ENCODE results near the gene EVI2A.

The EVI2A gene

DNA sequence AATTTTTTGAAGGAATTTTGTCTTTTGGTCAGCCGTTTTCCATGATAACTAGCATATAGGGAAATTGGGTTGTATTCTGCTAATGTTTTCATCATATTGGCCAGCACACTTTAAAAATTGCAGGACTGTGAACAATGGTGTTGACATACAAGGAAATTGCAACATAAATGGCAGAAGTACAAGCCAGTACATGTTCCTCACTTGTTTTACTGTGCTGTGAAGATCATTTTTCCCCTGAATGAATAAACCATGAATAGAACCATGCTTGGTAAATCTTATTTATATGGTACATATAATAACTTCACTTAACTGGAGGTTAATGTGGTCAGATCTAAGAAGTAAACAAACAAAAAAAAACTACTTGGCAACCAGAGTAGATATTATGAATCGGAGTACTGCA, 47.2 kb downstream of the EVI2A start:
- TF ChIP-seq, protein P1, sequence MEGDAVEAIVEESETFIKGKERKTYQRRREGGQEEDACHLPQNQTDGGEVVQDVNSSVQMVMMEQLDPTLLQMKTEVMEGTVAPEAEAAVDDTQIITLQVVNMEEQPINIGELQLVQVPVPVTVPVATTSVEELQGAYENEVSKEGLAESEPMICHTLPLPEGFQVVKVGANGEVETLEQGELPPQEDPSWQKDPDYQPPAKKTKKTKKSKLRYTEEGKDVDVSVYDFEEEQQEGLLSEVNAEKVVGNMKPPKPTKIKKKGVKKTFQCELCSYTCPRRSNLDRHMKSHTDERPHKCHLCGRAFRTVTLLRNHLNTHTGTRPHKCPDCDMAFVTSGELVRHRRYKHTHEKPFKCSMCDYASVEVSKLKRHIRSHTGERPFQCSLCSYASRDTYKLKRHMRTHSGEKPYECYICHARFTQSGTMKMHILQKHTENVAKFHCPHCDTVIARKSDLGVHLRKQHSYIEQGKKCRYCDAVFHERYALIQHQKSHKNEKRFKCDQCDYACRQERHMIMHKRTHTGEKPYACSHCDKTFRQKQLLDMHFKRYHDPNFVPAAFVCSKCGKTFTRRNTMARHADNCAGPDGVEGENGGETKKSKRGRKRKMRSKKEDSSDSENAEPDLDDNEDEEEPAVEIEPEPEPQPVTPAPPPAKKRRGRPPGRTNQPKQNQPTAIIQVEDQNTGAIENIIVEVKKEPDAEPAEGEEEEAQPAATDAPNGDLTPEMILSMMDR (IDR thresholded peaks at IDR 0.05; ENCODE audit: extremely low read depth, missing control alignments): no peak
- no peak for DNase-seq (ENCODE audit: low spot score)

DNA sequence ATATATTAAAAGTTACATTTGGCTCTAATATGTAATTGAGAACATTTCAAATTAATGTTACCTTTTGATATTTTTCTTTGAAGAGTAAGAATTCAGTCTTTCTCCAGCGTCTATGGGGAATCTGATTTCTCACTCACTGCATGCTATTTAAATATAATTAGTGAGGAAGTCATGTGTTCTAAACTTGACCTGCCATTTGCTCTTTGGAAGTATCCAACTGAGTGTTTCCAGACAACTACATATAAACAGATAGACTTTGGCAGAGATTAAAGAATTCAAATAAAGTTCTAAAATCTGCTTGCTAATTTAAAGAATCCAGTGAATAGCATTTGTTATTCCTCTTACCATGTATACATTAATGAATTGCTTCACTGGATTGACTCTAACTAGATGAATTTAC, 47.9 kb downstream of the EVI2A start:
- TF ChIP-seq, protein P1 (IDR thresholded peaks at IDR 0.05; ENCODE audit: extremely low read depth, missing control alignments): no peak
- DNase-seq (ENCODE audit: low spot score): no peak

DNA sequence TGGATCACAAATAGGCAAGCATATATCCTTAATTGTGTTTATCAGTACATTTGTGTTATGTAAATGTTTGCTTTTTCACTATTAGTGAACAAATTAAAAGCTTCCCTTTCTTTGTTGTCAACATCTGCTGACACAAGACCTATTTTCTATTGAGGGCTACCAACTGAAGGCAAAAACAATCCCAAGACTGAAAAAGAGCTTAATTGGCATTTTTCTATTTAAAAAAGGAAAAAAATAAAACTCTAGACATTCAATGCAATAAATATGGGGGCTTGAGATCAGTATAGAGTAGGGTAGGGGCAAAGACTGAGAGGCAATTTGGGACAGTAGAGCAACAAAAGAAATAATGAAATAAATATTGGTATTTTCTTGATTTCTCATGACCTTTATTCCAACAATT, 48.6 kb downstream of the EVI2A start:
- DNase-seq (ENCODE audit: low spot score): no peak
- TF ChIP-seq, protein P1 (IDR thresholded peaks at IDR 0.05; ENCODE audit: extremely low read depth, missing control alignments): no peak

DNA sequence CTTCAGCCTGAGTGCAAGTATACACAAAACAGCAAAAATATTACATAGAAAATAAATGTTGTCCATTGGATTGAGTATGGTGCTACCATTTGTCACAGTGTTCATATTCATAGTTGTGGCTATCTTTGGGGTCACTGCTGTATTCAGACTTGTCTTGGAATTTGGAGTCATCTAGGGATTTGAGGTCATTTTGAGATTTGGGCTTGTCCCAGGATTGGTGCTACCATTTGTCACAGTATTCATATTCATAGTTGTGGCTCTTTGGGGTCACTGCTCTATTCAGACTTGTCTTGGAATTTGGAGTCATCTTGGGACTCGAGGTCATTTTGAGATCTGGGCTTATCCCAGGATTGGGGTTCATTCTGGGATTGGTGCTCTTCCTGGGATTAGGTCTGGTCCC, 49.2 kb downstream of the EVI2A start:
- TF ChIP-seq, protein P1 (IDR thresholded peaks at IDR 0.05; ENCODE audit: extremely low read depth, missing control alignments): no peak
- DNase-seq (ENCODE audit: low spot score): no peak

DNA sequence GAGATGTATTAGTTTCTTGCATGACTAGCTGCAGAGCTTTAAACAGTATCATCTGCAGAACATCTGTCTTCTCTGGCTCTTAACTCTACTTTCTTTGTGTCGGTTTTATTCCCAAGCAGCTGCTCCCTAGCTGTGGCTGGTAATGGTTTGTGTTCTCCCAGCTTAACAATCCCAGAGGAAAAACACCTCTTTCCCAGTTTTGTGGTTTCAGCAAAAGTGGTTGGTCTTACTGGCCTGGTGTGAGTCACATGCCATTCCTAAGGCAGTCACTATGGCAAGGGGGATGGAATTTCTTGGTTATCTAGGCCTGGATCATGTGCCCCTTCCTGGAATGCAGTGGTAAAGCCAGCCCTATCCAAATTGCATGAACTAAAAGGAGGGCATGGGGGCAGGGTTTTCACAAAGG, 51.8 kb downstream of the EVI2A start:
- TF ChIP-seq, protein P1 (IDR thresholded peaks at IDR 0.05; ENCODE audit: extremely low read depth, missing control alignments): no peak
- no peak for DNase-seq (ENCODE audit: low spot score)

DNA sequence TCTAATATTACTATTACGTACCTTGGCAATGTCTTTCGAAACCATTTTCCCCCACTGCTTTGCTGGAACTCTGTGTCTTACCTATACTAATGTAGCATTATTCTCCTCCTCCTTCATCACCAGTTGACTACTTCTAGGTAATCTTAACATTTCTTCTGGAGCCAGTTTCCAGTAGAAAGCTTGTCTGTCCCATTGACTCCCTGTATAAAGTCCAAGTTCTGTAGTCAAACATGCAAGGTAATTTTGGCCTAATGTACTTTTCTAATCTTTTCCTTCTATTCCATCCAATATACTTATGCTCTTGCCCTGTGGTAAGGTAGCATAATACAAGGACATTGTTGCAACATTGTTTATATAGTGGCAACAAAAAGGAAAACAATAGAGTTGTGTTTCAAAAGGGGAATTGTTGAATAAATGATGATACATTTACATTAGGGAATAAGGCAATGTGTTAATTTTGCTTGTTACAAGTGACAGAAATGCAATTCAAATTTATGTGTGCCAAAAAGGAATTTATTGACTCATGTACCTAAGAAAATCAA, 52.3 kb downstream of the EVI2A start:
- TF ChIP-seq, protein P1 (IDR thresholded peaks at IDR 0.05; ENCODE audit: extremely low read depth, missing control alignments): no peak
- no peak for DNase-seq (ENCODE audit: low spot score)
